ENCODE measurements around the gene RNF121. TPM values are rescaled to one million over a fixed set of nuclear protein-coding genes. Genes with fewer than 3 reads are reported as not detected.
"Not testable (repeated sequence)": the region's sequence is repeated elsewhere in the genome, so short reads cannot be mapped to it uniquely, and the experiment has no call there.

Gene RNF121
- 32.5 TPM for total RNA-seq

DNA sequence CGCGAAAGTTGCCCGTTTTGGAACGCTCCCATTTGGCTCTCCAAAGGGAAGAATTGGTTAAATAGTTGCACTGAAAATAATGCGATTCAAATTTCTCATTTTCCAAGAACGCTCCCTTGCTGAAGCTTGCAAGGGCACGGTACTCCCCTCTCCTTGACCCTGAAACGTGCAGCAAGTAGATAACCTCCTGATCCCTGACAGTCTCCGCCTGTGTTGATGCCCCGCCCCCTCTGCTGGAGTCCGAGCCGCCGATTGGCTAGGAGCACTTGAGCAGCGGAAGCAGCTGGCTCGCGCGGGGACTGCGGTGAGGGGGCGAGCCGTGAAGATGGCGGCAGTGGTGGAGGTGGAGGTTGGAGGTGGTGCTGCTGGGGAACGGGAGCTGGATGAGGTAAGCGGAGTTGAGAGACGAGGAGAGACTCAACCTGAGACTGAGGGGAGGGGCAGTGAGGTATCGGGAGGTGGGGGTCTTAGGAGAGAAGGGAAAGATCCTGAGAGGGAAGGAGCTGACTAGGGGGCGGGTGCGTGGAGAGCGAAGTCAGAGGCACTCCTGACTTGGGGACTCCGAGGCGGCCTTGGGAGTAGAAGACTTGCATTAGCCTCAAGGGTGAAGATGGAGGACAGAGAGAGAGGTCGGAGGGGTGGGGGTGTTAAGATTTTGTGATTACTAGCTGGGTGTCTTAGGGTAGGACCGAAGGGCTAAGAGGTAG lies at the start of gene RNF121:
TSS of gene RNF121 (plus strand) at position 310 of the 707 bp plus-strand sequence. CDS start at position 326, 16 bp downstream.
- ATAC-seq (peak; percentile 99), DNase-seq (ENCODE audit: low spot score) (peak; percentile 98)
- intact Hi-C loops (cut with DNase I), result no loop called here

DNA sequence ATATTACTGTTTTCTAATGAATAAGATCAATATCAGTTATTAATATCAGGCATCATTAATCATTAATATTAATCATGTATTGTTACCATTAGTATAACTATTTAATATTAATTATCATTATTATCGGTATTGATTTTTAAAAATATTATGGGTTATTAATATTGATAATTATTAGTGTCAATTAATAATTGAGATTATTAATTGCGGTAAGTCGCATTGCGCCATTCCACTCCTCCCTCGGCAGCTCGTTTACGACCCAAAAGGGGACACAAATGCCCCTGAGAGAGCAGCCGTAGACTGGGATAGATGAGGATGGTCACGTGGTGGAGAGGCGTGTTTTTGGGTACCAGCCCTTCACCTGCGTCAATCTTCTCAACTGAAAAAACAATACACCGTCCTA lies 43.0 kb upstream of the RNF121 start:
- DNase-seq (ENCODE audit: low spot score); ATAC-seq; intact Hi-C loops (cut with DNase I): not testable (repeated sequence)

- DNase-seq (ENCODE audit: low spot score); ATAC-seq: not testable (repeated sequence)
- intact Hi-C loops (cut with DNase I), result loop anchor here (1.0 kb wide), 1 partner anchor 19 kb away; no protein-coding TSS in a partner anchor
Observed at GRCh38 chr11:71888335-71889010, 40.4 kb upstream of the RNF121 start.

DNA sequence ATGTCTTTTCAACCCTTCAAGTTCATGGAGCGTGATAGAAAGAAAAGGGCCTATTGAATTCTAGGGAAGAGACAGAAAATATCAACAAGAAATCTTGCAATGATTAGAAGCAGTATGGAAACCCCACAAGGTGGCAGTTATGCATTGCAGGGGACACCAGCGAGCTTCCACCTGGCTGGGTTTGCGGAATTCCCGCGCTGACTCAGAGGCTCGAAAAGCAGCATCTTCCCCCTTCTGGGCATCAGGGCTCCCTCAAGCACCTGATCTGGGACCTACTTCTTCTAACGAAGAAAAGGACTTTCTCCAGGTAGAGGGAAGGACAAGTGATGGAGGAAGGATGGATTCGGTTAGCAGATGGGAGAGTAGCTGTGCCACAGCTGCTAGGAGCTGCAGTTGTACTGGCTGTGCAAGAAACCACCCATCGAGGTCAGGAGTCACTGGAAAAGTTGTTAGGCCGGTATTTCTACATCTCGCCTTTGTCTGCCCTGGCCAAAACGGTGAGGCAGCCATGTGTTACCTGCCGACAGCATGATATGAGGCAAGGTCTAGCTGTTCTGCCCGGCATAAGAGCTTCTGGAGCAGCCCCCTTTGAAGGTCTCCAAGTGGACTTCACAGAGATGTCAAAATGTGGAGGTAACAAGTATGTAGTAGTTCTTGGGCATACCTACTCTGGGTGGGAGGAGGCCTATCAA lies 39.5 kb upstream of the RNF121 start:
- ATAC-seq; intact Hi-C loops (cut with DNase I); DNase-seq (ENCODE audit: low spot score): not testable (repeated sequence)

GRCh38 chr11:71895961-71896360 lies 32.9 kb upstream of the RNF121 start:
- intact Hi-C loops (cut with DNase I), result no loop called here
- no peak for ATAC-seq
- DNase-seq (ENCODE audit: low spot score), result no peak

DNA sequence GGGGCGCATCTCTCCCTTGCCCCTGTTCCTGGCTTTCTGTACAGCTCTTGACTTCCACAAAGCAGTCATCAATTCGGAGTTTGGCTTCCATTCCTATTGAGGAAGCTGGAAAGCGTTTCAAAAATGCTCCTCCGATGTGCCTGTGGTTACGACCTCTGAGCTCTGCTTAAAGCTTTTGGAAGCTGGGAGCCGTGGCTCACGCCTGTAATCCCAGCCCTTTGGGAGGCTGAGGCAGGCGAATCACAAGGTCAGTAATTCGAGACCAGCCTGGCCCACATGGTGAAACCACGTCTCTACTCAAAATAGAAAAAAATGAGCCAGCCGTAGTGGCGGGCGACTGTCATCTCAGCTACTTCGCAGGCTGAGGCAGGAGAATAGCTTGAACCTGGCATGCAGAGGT lies 27.7 kb upstream of the RNF121 start:
- intact Hi-C loops (cut with DNase I), result not testable (repeated sequence)
- DNase-seq (ENCODE audit: low spot score) (peak; percentile 72), ATAC-seq (peak; percentile 55)

GRCh38 chr11:71908218-71908617 lies 20.6 kb upstream of the RNF121 start:
- no peak for ATAC-seq
- intact Hi-C loops (cut with DNase I), result no loop called here
- no peak for DNase-seq (ENCODE audit: low spot score)

GRCh38 chr11:71910775-71911174 lies 18.1 kb upstream of the RNF121 start:
- ATAC-seq; DNase-seq (ENCODE audit: low spot score); intact Hi-C loops (cut with DNase I): not testable (repeated sequence)

GRCh38 chr11:71911321-71911985 lies 17.4 kb upstream of the RNF121 start:
- ATAC-seq; intact Hi-C loops (cut with DNase I); DNase-seq (ENCODE audit: low spot score): not testable (repeated sequence)

DNA sequence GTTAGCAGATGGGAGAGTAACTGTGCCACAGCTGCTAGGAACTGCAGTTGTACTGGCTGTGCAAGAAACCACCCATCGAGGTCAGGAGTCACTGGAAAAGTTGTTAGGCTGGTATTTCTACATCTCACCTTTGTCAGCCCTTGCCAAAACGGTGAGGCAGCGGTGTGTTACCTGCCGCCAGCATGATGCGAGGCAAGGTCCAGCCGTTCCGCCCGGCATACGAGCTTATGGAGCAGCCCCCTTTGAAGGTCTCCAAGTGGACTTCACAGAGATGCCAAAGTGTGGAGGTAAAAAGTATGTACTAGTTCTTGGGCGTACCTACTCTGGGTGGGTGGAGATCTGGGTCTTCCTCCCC lies 16.9 kb upstream of the RNF121 start:
- intact Hi-C loops (cut with DNase I); ATAC-seq; DNase-seq (ENCODE audit: low spot score): not testable (repeated sequence)

DNA sequence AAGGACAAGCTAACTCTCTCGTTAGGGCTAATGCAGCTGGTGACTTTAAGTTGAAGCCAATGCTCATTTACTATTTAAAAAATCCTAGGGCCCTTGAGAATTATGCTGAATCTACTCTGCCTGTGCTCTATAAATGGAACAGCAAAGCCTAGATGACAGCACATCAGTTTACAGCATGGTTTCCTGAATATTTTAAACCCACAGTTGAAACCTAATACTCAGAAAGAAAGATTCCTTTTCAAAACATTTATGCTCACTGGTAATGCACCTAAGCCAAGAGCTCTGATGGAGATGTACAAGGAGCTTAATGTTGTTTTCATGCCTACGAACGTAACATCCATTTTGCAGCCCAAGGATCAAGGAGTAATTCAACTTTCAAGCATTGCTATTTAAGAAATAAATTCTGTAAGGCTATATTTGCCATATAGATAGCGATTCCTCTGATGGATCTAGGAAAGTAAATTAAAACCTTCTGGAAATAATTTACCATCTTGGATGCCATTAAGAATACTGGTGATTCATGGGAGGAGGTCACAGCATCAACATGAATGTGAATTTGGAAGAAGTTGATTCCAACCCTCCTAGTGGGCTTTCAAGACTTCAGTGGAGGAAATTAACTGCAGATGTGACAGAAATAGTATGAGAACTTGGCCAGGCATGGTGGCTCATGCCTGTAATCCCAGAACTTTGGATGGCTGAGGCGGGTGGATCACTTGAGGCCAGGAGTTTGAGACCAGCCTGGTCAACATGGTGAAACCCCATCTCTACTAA lies 14.9 kb upstream of the RNF121 start:
- intact Hi-C loops (cut with DNase I), result no loop called here
- no peak for ATAC-seq
- DNase-seq (ENCODE audit: low spot score), result no peak

GRCh38 chr11:71914617-71915189 lies 14.1 kb upstream of the RNF121 start:
- no peak for DNase-seq (ENCODE audit: low spot score)
- no peak for ATAC-seq
- intact Hi-C loops (cut with DNase I), result no loop called here

DNA sequence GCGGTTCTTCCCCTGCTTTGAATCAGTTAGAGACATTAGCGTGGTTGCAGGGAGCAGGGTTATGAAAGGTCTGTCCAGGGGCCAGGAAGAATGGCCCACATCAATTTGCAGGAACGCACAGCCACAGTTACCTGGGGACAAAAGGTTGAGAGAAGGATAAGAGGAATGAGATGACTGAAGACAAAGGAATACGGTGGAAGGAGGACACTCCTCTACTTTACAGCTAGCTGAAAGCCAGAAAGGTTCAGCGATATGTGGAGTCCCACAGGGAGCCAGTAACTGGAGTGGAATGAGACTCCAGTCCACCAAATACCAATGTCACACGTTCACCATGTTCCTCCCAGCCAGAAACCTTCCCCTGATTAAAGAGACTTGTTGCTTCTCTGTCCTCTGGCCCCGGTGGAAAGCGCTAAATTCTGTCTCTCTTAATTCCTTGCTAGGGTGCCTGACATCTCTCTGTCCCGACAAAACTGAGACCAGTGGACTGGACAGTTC lies 11.2 kb upstream of the RNF121 start:
- intact Hi-C loops (cut with DNase I), result no loop called here
- no peak for DNase-seq (ENCODE audit: low spot score)
- no peak for ATAC-seq

GRCh38 chr11:71927820-71928736 lies 768 bp upstream of the RNF121 start, which contains the start of gene XNDC1N:
TSS of gene XNDC1N (minus strand) at chr11:71928594. CDS start at chr11:71923353, 5,241 bp downstream.
- intact Hi-C loops (cut with DNase I), result no loop called here

GRCh38 chr11:71929491-71929890 lies 645 bp downstream of the RNF121 start:
- DNase-seq (ENCODE audit: low spot score) (no peak), ATAC-seq (no peak)
- intact Hi-C loops (cut with DNase I), result no loop called here

More at GRCh38 chr11:71927820-71928736, 768 bp upstream of the RNF121 start, which contains the start of gene XNDC1N:
- peak; percentile 97 for ATAC-seq
- peak; percentile 75 for DNase-seq (ENCODE audit: low spot score)

DNA sequence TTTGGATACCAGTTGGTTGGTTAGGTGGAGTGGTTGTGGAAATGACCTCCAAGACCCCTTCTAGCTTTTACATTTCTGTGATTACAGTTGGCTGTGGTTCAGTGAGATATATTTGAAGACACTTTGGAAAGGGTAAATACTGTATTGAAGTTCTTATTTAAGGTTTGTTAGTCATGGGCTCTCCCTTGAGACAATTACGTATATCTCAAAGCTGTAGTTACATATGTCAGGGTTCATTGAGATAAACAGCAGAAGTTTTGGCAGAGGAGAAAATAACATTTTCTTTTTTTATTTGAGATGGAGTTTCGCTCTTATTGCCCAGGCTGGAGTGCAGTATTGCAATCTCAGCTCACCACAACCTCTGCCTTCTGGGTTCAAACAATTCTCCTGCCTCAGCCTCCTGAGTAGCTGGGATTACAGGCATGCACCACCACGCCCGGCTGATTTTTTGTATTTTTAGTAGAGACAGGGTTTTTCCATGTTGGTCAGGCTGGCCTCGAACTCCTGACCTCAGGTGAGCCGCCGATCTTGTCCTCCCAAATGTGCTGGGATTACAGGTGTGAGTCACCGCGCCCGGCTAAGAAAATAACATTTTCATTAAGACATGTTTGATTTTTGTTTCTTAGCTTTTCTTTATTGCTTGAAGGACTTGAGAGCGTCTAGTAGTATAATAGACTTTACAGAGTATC lies 1.9 kb downstream of the RNF121 start:
- intact Hi-C loops (cut with DNase I), result no loop called here
- no peak for ATAC-seq
- DNase-seq (ENCODE audit: low spot score), result no peak
